DMS 273 treated with DMSO at 0.1 percent for 48 hours (cell line): ENCODE measurements around the gene OXER1.

Source experiments
- DNase-seq: peaks from one replicate; lab custom pipeline; 2025; lab: John Stamatoyannopoulos, UW

The OXER1 gene

GRCh38 chr2:42769583-42770287 is 5.8 kb upstream of the OXER1 start:
- DNase-seq: no peak

GRCh38 chr2:42768706-42769256 is 4.8 kb upstream of the OXER1 start:
- no peak for DNase-seq

- no peak for DNase-seq
These were observed 4.2 kb upstream of the OXER1 start for GRCh38 chr2:42767899-42768705.

- DNase-seq: no peak
These were observed 3.4 kb upstream of the OXER1 start for GRCh38 chr2:42767080-42767898.

- no peak for DNase-seq
These were observed 1.8 kb upstream of the OXER1 start for GRCh38 chr2:42765686-42766085.

- no peak for DNase-seq
These were observed 966 bp upstream of the OXER1 start for GRCh38 chr2:42764901-42765300.

- DNase-seq: no peak
These were observed 821 bp downstream of the OXER1 start for GRCh38 chr2:42762823-42763804.

- DNase-seq: no peak
These were observed 1.8 kb downstream of the OXER1 start for GRCh38 chr2:42762155-42762554.

GRCh38 chr2:42761554-42761953 is 2.4 kb downstream of the OXER1 start:
- DNase-seq: no peak

GRCh38 chr2:42758751-42759150 is 5.2 kb downstream of the OXER1 start:
- no peak for DNase-seq

GRCh38 chr2:42757981-42758740 is 5.8 kb downstream of the OXER1 start:
- DNase-seq: no peak

GRCh38 chr2:42756966-42757513 is 6.9 kb downstream of the OXER1 start:
- no peak for DNase-seq

GRCh38 chr2:42756150-42756775 is 7.7 kb downstream of the OXER1 start:
- no peak for DNase-seq

GRCh38 chr2:42755191-42755880 is 8.6 kb downstream of the OXER1 start:
- no peak for DNase-seq

- no peak for DNase-seq
These were observed 9.2 kb downstream of the OXER1 start for GRCh38 chr2:42754776-42755140.

- DNase-seq: no peak
These were observed 9.7 kb downstream of the OXER1 start for GRCh38 chr2:42754021-42754775.

- DNase-seq: no peak
These were observed 10.8 kb downstream of the OXER1 start for GRCh38 chr2:42752816-42753813.
